Nucleus accumbens (tissue), 56 donors: ENCODE results near the gene ZFYVE9.
"Not testable (repeated sequence)": the region's sequence is repeated elsewhere in the genome, so short reads cannot be mapped to it uniquely, and the experiment has no call there.

Source experiments
- DNase-seq, 56 donors: peaks; one replicate each; lab custom pipeline; 2025; lab: John Stamatoyannopoulos, UW

The ZFYVE9 gene

DNA sequence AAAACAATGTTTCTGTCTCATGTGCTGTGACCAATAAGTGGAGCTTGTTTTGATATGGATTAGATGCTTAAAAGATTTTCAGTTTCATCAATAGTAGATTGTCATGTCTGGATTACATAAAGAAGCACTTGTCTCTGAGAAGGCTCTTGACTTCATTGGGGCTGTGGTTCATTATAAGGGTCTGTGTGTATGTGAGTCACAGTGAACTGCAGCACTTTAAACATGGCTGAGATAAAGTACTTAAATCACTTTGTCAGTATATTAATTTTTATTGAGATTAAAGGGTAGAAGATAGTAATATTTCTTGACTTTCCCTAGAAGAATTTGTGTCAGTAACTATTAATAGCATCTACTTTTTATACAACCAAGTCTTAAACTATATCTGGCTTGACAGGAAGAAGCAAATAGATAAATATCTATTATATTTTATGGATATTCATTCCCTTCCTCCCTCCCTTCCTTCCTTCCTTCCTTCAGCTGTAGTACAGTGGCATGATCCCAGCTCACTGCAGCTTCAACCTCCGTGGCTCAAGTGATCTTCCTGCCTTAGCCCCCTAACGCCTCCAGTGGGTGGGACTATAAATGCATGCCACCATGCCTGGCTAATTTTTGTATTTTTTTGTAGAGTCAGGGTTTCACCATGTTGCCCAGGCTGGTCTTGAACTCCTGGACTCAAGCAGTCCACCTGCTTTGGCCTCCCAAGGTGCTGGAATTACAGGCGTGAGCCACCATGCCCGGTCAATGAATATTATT is 48.8 kb downstream of the ZFYVE9 start:
- no peak for DNase-seq

DNA sequence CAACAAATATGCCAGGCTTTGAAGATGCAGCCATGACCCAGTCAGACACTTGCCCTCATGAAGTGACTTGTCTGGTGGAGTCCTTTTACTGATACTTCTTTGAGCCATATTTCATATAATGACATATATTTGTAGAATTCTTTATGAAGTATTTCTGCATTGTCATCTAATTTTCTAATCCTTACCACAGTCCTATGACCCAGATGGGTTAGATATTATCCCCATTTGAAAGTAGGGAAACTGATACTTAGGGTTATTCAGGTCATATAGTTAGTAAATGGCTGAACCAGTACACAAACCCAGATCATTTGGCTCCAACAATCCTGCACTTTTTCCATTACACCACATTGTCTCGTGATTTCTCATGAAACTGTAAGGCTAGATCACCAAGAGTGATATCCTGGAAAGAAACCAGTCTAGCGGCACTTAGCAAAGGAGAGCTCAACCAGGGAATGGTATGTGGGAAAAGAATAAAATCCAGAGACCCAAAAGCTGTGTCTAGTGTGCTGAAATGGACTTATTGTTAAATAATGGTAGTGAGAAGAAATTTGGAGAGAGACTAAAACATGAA is 49.6 kb downstream of the ZFYVE9 start:
- DNase-seq = no peak

DNA sequence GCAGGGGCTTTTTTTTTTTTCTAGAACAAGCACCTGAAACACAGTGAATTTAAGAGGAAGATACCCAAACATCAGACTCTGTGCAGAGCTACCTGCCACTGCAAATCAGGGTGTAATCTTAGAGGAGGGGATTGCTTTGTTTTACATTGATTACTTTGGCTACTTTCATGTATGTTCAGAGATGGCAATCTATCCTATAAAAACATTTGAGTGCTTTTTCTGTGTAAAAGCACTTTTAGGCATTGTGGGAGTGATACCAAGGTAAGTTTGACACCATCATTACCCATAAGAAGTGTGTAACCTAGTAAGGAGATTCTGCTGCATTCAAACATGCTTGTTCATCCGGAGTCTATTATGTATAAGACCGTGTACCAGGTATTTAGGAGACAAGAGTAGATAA is 50.1 kb downstream of the ZFYVE9 start:
- no peak for DNase-seq

DNA sequence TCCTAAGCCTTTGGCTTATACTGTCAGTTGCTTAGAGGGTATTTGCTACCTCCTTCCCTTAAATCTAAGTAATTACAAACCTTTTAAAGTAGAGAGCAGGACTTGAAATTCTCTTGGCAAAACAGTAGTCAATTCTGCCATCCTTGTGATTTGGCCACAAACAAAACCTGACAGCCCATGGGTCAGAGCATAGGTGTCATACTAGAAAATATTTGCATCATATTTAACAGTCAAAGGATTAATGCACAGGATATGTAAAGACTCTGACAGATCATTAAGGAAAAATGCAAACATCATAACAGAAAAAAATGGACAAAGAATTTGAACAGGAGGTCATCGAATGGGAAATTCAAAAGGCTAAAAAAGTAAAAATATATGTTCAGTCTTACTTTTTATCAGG is 50.5 kb downstream of the ZFYVE9 start:
- DNase-seq = no peak

DNA sequence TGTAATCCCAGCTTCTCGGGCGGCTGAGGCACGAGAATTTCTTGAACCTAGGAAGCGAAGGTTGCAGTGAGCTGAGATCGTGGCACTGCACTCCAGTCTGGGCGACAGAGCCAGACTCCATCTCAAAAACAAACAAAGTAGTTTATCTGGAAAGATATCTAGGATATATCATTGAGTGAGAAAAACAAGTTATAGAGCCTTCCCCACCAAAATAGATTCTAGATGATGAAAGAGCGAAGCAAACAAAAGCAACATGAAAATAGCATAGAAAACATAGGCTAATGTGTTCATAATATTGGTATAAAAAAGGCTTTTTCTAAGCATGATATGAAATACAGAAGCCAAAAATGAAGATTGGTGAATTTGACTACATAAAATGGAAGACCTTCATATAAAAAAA is 52.1 kb downstream of the ZFYVE9 start:
- DNase-seq = no peak

DNA sequence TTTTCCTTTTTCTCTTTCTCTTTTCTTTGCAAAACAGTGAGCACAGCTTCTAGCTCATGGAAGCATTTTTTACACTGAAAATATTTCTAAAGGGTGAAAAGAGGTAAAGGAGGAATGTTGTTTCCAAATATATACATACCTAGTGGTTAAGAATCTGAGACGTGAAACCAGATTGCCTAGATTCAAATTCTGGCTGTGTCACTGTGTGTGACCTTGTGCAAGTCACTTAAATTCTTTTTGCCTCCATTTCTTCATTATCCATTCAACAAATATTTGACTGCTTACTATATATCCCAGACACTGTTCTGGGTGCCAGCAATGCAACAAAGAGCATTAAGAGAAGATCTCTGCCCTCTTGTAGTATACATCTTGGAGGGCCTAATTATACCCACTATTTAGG is 53.3 kb downstream of the ZFYVE9 start:
- DNase-seq = no peak

DNA sequence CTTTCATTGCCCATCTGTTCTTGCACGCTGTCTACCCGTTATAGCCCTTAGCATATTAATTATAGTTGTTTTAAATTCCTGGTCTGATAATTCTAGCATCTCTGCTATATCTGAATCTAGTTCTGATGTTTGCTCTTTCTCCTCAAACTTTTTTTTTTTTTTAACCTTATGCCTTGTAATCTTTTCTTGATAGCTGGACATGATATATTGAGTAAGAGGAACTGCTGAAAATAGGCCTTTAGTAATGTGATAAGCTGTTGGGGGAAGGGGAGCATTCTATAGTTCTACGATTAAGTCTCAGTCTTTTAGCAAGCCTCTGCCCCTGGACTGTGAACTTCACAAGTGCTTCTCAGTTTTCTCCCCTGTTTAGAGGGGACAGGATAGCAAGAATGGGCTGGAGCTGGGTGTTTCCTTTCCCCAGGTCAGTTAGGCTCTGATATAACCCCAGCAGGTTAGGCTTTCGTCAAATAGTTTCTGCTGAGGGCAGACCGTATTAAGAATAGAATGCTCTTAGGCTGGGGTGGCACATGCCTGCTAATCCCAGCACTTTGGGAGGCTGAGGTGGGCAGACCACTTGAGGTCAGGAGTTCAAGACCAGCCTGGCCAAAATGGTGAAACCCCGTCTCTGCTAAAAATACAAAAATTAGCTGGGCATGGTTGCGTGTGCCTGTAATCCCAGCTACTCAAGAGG is 62.2 kb downstream of the ZFYVE9 start:
- no peak for DNase-seq

DNA sequence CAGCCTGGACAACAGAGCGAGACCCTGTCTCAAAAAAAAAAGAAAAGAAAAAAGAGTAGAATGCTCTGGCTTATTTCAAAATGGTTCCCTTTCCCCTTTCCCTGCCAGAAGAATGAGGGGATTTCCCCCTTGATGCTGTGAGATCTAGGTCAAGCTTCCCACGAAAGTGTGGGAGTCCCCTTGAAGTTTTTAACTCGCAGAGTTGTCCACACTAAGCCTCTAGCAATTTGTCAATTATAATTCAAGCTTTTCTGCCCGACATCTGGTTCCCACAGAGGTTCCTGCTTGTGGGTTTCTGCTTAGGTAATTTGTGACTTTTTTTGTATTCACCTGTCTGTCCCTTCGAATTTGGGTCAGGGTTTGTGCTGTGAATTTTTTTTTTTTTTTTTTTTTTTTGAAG is 62.8 kb downstream of the ZFYVE9 start:
- no peak for DNase-seq

DNA sequence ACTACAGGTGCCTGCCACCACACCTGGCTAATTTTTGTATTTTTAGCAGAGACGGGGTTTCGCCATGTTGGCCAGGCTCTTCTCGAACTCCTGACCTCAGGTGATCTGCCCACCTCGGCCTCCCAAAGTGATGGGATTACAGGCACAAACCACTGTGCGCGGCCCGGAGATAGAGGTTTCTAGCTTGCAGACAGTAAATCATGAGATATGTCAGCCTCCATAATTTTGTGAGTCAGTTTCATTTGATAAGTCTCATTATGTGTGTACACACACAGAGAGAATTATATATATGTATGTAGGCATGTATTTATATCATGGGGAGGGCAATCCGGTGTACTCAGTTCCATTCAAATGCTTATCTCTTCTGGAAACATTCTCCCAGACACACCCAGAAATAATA is 64.8 kb downstream of the ZFYVE9 start:
- DNase-seq = not testable (repeated sequence)

DNA sequence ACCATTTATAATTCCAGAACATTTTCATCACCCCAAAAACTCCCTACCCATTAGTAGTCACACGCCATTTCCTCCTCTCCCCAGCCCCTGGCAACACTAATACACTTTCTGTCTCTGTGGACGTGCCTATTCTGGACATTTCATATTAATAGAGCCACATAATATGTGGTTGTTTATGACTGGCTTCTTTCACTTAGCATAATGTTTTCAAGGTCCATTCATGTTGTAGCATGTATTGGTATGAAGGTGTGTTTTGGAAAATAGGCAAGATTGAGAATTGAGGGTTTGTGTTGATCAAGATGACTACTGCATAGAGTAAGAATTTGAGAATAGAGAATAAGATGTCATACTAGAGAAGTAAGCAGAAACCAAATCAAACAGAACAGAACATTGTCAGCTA is 67.5 kb downstream of the ZFYVE9 start:
- DNase-seq = no peak

DNA sequence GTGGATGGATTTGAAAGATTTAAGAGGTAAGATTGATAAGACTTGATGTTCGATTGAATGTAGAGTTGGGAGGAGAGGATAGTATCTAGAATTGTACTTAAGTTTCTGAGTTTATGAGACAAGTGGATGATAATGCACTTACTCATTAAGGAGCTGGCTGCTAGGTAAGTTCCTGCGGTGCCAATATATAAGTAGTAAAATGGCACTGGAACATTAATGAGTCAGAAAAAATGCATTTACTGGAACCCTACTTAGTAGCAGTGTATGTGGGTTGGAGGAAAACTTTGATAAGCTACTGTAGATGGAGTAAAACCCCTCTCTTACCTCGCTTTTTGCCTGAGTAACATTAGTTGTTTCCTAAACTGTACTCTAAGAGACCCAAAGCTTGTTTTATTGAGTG is 68.2 kb downstream of the ZFYVE9 start:
- DNase-seq = no peak

DNA sequence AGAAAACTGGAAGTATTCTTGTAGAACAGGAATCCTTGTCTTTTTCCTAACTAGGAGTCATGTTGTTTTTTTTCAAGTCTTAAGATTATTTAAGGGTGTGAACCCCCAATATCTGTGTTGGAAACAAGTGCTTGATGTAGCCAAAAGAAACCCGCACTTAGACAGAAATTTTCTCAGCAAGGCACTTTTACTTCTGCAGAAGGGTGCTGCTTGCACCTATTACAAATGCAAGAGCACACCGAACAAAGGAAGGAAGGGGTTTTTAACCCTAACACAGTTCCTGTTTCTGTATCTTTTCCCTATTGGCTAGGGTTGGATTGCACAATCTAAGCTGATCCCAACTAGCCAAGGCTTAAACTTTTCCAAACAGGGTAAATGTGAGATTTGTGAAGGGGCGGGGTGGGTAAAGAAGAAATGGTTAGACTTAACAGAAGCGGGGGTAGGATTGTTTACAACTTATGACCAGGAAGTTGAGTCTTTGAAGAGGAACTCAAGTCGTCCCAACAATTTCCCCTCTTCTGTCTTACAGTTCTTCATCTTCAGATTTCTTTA is 75.1 kb downstream of the ZFYVE9 start:
- no peak for DNase-seq

DNA sequence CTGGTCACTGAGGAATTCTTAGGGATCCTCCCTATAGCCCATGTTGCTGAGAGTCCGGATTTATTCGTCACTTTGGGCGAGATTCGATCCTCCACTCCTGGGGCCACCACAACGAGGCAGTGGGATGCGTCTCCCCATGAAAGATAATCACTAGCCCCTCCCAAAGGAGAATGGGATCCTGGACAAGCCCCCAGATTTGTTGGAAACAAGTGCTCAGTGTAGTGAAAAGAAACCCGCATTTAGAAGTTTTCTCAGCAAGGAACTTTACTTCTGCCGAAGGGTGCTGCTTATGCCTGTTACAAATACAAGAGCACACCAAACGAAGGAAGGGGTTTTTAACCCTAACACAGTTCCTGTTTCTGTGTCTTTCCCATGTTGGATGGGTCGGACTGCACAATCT is 83.3 kb downstream of the ZFYVE9 start:
- no peak for DNase-seq

DNA sequence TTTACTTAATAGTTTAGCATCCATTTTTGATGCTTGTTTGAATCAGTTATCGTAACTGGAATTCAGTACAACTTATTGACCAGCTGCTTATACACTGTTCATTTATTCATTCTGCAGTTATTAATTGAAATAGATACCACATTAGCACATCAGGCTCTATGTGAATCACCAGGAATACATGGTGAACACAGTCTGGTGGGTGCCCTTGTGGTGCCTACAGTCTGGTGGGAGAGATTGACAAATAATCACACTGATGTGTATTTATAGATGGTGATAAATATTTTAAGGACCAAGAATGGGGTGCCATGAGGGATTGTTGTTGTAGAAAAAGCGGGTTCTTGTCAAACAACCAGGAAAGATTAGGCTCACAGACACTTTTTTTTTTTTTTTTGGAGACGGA is 87.6 kb downstream of the ZFYVE9 start:
- DNase-seq = no peak

DNA sequence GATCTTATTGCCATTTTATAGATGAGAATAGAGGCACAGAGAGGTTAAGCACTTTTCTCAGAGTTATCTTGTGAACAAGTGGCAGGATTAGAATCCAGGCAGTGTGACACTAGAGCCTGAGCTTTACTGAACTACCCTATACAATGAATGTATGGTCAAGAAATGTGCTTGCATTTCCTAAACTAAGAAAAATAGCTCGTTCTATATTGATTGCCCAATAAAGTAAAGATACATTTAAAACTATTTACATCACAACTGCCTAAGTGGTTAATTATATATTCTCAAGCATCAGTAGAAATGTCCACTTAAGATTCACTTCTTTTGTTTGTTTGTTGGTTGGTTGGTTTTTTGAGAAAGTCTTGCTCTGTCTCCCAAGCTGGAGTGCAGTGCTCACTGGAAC is 91.6 kb downstream of the ZFYVE9 start:
- no peak for DNase-seq

DNA sequence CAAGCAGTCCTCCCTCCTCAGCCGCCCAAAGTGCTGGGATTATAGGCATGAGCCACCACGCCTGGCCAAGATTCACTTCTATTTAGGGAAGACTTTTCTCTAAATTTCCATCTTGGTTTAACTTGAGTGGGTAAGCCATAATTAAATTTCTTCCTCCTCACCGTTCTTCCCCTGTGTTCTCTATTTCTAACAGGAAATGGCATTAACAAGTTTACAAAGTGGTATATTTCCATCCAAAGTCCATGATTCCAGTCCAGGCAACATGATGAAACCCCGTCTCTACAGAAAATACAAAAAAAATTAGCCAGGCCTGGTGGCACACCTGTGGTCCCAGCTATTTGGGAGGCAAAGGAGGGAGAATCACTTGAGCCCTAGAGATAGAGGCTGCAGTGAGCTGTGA is 92.1 kb downstream of the ZFYVE9 start:
- DNase-seq = no peak

DNA sequence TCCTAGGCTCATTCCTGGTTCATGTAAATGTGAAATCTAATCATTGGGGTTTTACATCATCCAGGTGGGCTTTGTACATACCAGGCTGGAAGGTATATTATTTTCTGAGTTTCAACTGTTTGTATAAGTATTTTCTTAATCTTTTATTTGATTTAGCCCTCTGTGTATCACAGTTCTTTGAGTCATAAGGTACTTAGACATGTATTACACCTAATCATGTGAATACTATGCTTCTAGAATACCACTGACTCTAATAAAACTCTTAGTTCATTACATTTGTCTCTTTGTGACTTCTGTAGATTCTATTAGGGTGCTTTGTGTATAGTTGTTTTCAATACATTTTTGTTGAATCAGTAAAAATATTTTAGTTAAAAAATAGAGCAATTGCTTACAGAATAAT is 92.8 kb downstream of the ZFYVE9 start:
- no peak for DNase-seq

DNA sequence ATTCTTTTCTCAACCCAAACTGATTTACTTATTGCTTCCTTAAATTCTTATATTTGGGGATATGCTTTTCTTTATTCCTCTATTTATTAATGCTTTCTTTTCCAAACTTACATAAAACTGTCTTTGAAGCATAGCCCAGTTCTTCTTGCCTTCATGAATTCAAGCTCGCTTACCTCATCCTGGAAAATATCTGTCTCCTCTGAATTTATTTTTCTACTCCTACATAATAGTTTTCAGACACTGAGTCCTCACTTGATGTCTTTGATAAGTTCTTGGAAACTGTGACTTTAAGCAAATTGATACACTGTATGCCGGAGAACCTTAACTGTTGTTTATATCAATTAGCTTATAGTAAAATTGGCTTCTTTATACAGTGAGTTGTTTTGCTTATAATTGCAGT is 93.8 kb downstream of the ZFYVE9 start:
- DNase-seq = no peak

DNA sequence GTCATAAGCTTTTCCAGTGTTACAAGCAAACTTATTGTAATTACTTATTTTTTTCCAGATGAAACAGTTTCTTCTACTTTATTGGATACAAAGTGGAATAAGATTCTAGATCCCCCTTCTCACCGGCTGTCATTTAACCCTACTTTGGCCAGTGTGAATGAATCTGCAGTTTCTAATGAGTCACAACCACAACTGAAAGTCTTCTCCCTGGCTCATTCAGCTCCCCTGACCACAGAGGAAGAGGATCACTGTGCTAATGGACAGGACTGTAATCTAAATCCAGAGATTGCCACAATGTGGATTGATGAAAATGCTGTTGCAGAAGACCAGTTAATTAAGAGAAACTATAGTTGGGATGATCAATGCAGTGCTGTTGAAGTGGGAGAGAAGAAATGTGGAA is 95.5 kb downstream of the ZFYVE9 start:
- no peak for DNase-seq

DNA sequence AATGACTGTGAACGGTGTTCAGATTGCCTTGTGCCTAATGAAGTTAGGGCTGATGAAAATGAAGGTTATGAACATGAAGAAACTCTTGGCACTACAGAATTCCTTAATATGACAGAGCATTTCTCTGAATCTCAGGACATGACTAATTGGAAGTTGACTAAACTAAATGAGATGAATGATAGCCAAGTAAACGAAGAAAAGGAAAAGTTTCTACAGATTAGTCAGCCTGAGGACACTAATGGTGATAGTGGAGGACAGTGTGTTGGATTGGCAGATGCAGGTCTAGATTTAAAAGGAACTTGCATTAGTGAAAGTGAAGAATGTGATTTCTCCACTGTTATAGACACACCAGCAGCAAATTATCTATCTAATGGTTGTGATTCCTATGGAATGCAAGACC is 96.6 kb downstream of the ZFYVE9 start:
- no peak for DNase-seq

DNA sequence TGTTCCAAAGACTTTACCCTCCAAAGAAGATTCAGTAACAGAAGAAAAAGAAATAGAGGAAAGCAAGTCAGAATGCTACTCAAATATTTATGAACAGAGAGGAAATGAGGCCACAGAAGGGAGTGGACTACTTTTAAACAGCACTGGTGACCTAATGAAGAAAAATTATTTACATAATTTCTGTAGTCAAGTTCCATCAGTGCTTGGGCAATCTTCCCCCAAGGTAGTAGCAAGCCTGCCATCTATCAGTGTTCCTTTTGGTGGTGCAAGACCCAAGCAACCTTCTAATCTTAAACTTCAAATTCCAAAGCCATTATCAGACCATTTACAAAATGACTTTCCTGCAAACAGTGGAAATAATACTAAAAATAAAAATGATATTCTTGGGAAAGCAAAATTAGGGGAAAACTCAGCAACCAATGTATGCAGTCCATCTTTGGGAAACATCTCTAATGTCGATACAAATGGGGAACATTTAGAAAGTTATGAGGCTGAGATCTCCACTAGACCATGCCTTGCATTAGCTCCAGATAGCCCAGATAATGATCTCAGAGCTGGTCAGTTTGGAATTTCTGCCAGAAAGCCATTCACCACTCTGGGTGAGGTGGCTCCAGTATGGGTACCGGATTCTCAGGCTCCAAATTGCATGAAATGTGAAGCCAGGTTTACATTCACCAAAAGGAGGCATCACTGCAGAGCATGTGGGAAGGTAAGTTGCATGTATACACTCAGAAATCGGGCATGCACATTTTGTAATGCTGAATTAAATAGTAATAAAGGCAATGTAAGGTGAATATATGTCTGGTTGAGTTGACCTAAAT is 97.2 kb downstream of the ZFYVE9 start:
- DNase-seq = no peak
